Upper lobe of right lung (tissue), 1 donor: ENCODE measurements around the gene VGF. TPM values are rescaled to one million over a fixed set of nuclear protein-coding genes. Genes with fewer than 3 reads are reported as not detected.
"Not testable (repeated sequence)": the region's sequence is repeated elsewhere in the genome, so short reads cannot be mapped to it uniquely, and the experiment has no call there.

Experiments
- ATAC-seq: fragments of 200-7000 bp; cut with Tn5 transposase; one replicate; pipeline ENCODE4 v1.9.1; 2020; ENCODE audit warnings: mild to moderate bottlenecking, moderate library complexity
- DNase-seq: peaks from one replicate; pipeline ENCODE4 v3.0.0-alpha.2; 2020
- H3K27ac ChIP-seq: fragments of 200-600 bp; one replicate; pipeline ENCODE4 v1.8.0; 2022
- H3K27me3 ChIP-seq: fragments of 200-600 bp; one replicate; pipeline ENCODE4 v1.8.0; 2022; ENCODE audit warnings: mild to moderate bottlenecking
- H3K36me3 ChIP-seq: fragments of 200-600 bp; one replicate; pipeline ENCODE4 v1.8.0; 2022
- H3K4me1 ChIP-seq: fragments of 200-600 bp; one replicate; pipeline ENCODE4 v1.8.0; 2022
- H3K4me3 ChIP-seq: fragments of 200-600 bp; one replicate; pipeline ENCODE4 v1.8.0; 2022; ENCODE audit warnings: mild to moderate bottlenecking
- H3K9me3 ChIP-seq: fragments of 200-600 bp; one replicate; pipeline ENCODE4 v1.8.0; 2022
- intact Hi-C: fragments of 100-400 bp; cut with DNase I; formaldehyde crosslinking; loops from one replicate; pipeline ENCODE4 v1.11.0; 2022
- total RNA-seq: library from RNA; stranded (reverse); fragmentation: NEBNext Ultra II Directional; extraction: Animal tissue kit (Norgen Biotek cat#: 25700); gene quantifications from one replicate; pipeline ENCODE4 v1.2.1, GENCODE V29; 2021
- TF ChIP-seq, protein P1 (sequence below): fragments of 200-600 bp; IDR thresholded peaks from one replicate; pipeline ENCODE4 v1.8.0; 2022; ENCODE audit warnings: antibody characterized with exemption
- donor health status: DM: no; HTN: yes; CAD: no; lungs with severe emphysema.

VGF gene
- total RNA-seq, 1 donor from 2014 or later, result not detected

DNA sequence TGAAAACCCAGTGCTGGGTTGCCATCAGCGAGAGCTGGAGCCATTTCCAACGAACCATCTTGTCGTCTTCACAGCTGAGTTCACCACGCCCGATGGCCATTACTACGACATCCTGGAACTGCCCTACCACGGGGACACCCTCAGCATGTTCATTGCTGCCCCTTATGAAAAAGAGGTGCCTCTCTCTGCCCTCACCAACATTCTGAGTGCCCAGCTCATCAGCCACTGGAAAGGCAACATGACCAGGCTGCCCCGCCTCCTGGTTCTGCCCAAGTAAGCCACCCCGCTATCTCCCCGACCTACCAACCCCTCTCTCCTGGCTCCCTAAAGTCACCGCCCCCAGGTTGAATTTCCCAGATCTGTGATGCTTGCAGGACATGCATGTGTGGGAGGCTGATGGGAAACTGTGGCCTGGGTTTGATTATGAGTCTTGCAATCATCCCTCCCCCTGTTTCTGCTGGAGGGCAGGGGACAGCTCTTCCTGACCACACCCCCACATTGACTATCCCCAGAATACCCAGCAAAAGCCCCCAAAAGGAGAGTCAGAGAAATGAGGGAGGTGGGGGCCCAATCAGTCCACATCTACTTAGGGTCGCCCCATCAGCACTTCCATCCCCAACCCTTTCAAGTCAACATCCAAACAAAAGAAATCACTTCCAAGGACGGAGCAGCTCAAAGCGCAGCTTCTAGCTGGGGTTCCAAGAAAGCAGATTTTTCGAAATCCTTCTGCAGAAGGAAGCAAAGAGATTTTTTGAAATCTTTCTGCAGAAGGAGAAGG, 31.6 kb downstream of the VGF start:
- peaks cover 12% of the 10 kb centered on the region for H3K4me1 ChIP-seq
- H3K27ac ChIP-seq, result no peak overlapping the region
- H3K27me3 ChIP-seq, result no peaks in the 10 kb centered on the region
- H3K4me3 ChIP-seq, result no peak overlapping the region
- TF ChIP-seq, protein P1, sequence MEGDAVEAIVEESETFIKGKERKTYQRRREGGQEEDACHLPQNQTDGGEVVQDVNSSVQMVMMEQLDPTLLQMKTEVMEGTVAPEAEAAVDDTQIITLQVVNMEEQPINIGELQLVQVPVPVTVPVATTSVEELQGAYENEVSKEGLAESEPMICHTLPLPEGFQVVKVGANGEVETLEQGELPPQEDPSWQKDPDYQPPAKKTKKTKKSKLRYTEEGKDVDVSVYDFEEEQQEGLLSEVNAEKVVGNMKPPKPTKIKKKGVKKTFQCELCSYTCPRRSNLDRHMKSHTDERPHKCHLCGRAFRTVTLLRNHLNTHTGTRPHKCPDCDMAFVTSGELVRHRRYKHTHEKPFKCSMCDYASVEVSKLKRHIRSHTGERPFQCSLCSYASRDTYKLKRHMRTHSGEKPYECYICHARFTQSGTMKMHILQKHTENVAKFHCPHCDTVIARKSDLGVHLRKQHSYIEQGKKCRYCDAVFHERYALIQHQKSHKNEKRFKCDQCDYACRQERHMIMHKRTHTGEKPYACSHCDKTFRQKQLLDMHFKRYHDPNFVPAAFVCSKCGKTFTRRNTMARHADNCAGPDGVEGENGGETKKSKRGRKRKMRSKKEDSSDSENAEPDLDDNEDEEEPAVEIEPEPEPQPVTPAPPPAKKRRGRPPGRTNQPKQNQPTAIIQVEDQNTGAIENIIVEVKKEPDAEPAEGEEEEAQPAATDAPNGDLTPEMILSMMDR, result no peak
- DNase-seq (no peak), ATAC-seq (no peak)
- intact Hi-C loops, result no loop called here
- H3K36me3 ChIP-seq, result no peaks in the 10 kb centered on the region
- H3K9me3 ChIP-seq, result no peaks in the 10 kb centered on the region

DNA sequence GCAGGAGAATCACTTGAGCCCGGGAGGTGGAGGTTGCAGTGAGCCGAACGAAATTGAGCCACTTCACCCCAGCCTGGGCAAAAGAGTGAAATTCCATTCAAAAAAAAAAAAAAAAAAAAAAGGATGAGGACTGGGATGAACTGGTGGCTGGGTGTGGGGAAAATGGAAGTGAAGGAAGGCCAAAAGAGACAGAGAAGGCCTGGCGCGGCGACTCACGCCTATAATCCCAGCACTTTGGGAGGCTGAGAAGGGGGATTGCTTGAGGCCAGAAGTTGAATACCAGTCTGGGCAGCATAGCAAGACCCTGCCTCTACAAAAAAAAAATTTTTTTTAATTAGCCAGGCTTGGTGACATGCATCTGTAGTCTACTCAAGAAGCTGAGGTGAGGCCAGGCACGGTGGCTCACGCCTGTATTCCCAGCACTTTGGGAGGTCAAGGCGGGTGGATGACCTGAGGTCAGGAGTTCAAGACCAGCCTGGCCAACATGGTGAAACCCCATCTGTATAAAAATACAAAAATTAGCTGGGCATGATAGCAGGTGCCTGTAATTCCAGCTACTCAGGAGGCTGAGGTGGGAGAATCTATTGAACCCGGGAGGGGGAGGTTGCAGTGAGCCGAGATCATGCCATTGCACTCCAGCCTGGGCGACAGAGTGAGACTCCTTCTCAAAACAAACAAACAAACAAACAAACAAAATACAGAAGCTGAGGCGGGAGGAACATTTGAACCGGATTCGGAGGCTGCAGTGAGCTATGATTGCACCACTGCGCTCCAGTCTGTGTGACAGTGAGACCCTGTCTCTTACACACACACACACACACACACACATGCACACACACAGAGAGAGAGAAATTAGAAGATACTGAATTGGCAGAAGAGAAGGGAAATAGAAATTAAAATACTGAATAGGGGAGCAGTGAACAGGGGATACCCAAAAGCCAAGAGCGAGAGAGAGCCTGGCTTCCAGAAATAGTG, 32.5 kb downstream of the VGF start:
- H3K27ac ChIP-seq, H3K9me3 ChIP-seq, ATAC-seq, intact Hi-C loops, H3K27me3 ChIP-seq, DNase-seq, H3K4me3 ChIP-seq, H3K4me1 ChIP-seq, H3K36me3 ChIP-seq: not testable (repeated sequence)

DNA sequence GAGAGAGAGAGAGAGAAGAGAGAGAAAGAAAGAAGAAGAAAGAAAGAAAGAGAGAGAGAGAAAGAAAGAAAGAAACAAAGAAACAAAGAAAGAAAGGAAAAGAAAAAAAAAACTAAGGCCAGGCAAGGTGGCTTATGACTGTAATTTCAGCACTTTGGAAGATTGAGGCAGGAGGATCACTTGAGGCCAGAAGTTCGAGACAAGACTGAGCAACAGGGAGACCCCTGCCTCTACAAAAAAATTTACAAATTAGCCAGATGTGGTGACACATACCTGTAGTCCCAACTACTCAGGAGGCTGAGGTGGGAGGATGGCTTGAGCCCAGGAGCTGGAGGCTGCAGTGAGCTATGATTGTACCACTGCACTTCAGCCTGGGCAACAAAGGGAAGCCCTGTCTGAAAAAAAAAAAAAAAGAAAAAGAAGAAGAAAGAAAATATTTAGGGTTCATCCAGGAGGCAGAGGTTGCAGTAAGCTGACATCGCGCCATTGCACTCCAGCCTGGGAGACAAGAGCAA, 35.7 kb downstream of the VGF start:
- Histone ChIP-seq H3K4me3 (no peak overlapping the region), H3K27ac (no peak overlapping the region), H3K9me3 (no peaks in the 10 kb centered on the region), H3K27me3 (peaks cover 4% of the 10 kb centered on the region), H3K36me3 (no peaks in the 10 kb centered on the region), H3K4me1 (peaks cover 26% of the 10 kb centered on the region)
- ATAC-seq (no peak), DNase-seq (no peak)
- TF ChIP-seq, protein P1, result no peak
- intact Hi-C loops, result no loop called here

DNA sequence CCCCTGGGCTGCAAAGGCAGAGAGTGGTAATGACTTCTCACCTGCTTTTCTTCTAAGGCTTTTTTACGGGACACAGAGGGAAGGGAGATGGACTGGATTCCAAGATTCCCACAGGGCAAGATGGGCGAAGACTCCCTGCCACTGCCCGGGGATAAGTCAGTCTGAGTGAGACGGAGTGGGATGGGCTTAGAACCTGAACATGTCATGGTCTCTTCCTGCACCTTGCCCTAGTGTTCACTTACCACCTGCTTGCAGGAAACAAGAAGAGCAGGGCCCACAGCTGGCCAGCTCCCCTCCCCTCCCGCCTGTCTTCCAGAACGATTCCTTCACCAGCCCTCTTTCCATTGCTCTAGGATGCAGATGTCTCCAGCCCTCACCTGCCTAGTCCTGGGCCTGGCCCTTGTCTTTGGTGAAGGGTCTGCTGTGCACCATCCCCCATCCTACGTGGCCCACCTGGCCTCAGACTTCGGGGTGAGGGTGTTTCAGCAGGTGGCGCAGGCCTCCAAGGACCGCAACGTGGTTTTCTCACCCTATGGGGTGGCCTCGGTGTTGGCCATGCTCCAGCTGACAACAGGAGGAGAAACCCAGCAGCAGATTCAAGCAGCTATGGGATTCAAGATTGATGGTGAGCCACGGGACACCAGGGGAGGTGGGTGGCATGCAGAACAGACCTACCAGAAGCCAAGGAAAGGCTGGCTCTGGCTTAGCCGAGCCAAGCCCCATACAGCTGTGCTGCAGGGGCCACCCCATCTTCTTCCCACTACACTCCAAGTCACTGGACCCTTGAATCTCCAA, 37.1 kb downstream of the VGF start:
- intact Hi-C loops, result no loop called here
- no peaks in the 10 kb centered on the region for H3K36me3 ChIP-seq
- TF ChIP-seq, protein P1, result no peak
- no peak overlapping the region for H3K4me3 ChIP-seq
- DNase-seq (no peak), ATAC-seq (no peak)
- no peaks in the 10 kb centered on the region for H3K9me3 ChIP-seq
- peaks cover 33% of the 10 kb centered on the region for H3K4me1 ChIP-seq
- no peak overlapping the region for H3K27ac ChIP-seq
- H3K27me3 ChIP-seq, result peaks cover 4% of the 10 kb centered on the region

DNA sequence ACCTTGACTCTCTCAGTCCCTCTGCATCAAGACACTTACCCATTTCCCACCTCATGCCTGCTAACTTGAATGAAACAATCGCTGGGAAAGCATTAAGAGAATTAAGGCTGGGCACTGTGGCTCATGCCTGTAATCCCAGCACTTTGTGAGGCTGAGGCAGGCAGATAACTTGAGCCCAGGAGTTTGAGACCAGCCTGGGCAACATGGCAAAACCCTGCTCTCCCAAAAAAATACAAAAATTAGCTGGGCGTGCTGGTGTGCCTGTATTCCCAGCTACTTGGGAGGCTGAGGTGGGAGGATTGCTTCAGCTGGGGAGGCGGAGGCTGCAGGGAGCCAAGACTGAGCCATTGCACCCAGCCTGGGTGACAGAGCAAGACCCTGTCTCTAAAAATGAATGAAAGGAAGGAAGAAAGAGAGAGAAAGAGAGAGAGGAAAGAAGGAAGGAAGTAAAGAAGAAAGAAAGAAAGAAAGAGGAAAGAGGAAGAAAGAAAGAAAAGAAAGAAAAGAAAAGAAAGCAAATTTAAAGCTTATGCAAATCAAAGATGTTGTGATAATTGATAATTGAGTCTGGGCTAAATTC, 37.8 kb downstream of the VGF start:
- Histone ChIP-seq H3K27me3 (peaks cover 4% of the 10 kb centered on the region), H3K9me3 (no peaks in the 10 kb centered on the region), H3K27ac (peak overlapping the region; percentile 81), H3K36me3 (no peaks in the 10 kb centered on the region), H3K4me1 (peaks cover 40% of the 10 kb centered on the region), H3K4me3 (peak overlapping the region; percentile 31)
- DNase-seq (no peak), ATAC-seq (no peak)
- intact Hi-C loops, result no loop called here
- TF ChIP-seq, protein P1, result no peak
